Measurements from ENCODE around the gene RBPJL.

RBPJL gene

GRCh38 chr20:45316150-45317080 lies 9.8 kb downstream of the RBPJL start:
- no peak for DNase-seq (ENCODE audit: low read depth in 2 of 2)

- DNase-seq (ENCODE audit: low read depth in 2 of 2): no peak
Observed at GRCh38 chr20:45317826-45318225, 11.2 kb downstream of the RBPJL start.

GRCh38 chr20:45318386-45318939 lies 11.8 kb downstream of the RBPJL start:
- DNase-seq (ENCODE audit: low read depth in 2 of 2): no peak

GRCh38 chr20:45318948-45319347 lies 12.3 kb downstream of the RBPJL start:
- DNase-seq (ENCODE audit: low read depth in 2 of 2): no peak

- DNase-seq (ENCODE audit: low read depth in 2 of 2): no peak
Observed at GRCh38 chr20:45320948-45321595, 14.4 kb downstream of the RBPJL start.

GRCh38 chr20:45322952-45323383 lies 16.3 kb downstream of the RBPJL start:
- DNase-seq (ENCODE audit: low read depth in 2 of 2): no peak

- DNase-seq (ENCODE audit: low read depth in 2 of 2): no peak
Observed at GRCh38 chr20:45323731-45324130, 17.1 kb downstream of the RBPJL start.

GRCh38 chr20:45325371-45325770 lies 18.7 kb downstream of the RBPJL start:
- no peak for DNase-seq (ENCODE audit: low read depth in 2 of 2)

- no peak for DNase-seq (ENCODE audit: low read depth in 2 of 2)
Observed at GRCh38 chr20:45328451-45328850, 21.8 kb downstream of the RBPJL start.

GRCh38 chr20:45329497-45330319 lies 23.1 kb downstream of the RBPJL start:
- no peak for DNase-seq (ENCODE audit: low read depth in 2 of 2)

- no peak for DNase-seq (ENCODE audit: low read depth in 2 of 2)
Observed at GRCh38 chr20:45330476-45330875, 23.8 kb downstream of the RBPJL start.

GRCh38 chr20:45336530-45337366 lies 30.1 kb downstream of the RBPJL start:
- DNase-seq (ENCODE audit: low read depth in 2 of 2): no peak

- no peak for DNase-seq (ENCODE audit: low read depth in 2 of 2)
Observed at GRCh38 chr20:45337367-45338120, 30.9 kb downstream of the RBPJL start.

GRCh38 chr20:45338121-45339030 lies 31.7 kb downstream of the RBPJL start:
- no peak for DNase-seq (ENCODE audit: low read depth in 2 of 2)

- DNase-seq (ENCODE audit: low read depth in 2 of 2): no peak
Observed at GRCh38 chr20:45339084-45339483, 32.4 kb downstream of the RBPJL start.

GRCh38 chr20:45339799-45340198 lies 33.2 kb downstream of the RBPJL start:
- no peak for DNase-seq (ENCODE audit: low read depth in 2 of 2)

GRCh38 chr20:45340236-45340847 lies 33.7 kb downstream of the RBPJL start:
- no peak for DNase-seq (ENCODE audit: low read depth in 2 of 2)

GRCh38 chr20:45340951-45341350 lies 34.3 kb downstream of the RBPJL start:
- no peak for DNase-seq (ENCODE audit: low read depth in 2 of 2)

- DNase-seq (ENCODE audit: low read depth in 2 of 2): no peak
Observed at GRCh38 chr20:45341579-45341938, 34.9 kb downstream of the RBPJL start.

Measured in stimulated activated CD8-positive, alpha-beta memory T cell treated with anti-CD3 and anti-CD28 coated beads, Interleukin-7, amount 100 ng/mL, for 4 hours (primary cell).